ENCODE results near the gene HOXD13. TPM values are rescaled to one million over a fixed set of nuclear protein-coding genes. Genes with fewer than 3 reads are reported as not detected.

The HOXD13 gene
- total RNA-seq, 1 experiment from 2014 or later = not detected

DNA sequence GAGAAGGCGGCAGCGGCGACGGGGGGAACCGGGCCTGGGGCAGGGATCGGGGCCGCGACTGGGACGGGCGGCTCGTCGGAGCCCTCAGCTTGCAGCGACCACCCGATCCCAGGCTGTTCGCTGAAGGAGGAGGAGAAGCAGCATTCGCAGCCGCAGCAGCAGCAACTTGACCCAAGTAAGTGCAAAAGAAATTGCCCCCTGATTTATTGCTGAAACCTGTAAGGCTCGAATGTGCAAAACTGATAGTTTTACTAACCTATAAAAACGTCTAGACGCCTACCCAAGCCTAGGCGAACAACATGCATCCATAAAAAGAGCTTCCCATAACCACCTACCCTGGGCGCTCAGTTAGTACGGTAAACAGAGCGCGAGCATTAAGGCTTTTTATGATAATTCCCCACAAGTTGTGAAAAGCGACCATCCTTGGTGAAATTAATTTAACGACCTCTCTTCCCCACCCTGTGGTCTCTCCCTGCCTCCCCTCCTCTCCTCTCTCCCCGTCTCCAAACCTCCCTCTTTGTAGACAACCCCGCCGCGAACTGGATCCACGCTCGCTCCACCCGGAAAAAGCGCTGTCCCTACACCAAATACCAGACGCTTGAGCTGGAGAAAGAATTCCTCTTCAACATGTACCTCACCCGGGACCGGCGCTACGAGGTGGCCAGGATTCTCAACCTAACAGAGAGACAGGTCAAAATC, 31.0 kb downstream of the HOXD13 start:
- BruUV-seq (replicated peaks) = no TSS peak
- Histone ChIP-seq H3K4me1 (replicated peaks; ENCODE audit: insufficient read depth) (no peaks in the 10 kb centered on the region), H3K4me2 (no peak overlapping the region), H3F3A (ENCODE audit: insufficient read depth, low read depth) (no peaks in the 10 kb centered on the region), H3K4me3 (no peak overlapping the region), H3K9me2 (ENCODE audit: insufficient read depth) (no peaks in the 10 kb centered on the region), H3K27ac (no peak overlapping the region), H4K20me1 (ENCODE audit: insufficient read depth) (no peaks in the 10 kb centered on the region), H2AFZ (no peak overlapping the region), H3K79me2 (ENCODE audit: low read depth) (no peaks in the 10 kb centered on the region), H3K36me3 (ENCODE audit: low read depth) (no peaks in the 10 kb centered on the region), H3K27me3 (ENCODE audit: insufficient read depth, low read depth) (peaks cover 57% of the 10 kb centered on the region), H3K9me3 (ENCODE audit: insufficient read depth, low read depth) (no peaks in the 10 kb centered on the region)
- intact Hi-C loops (cut with micrococcal nuclease; ENCODE audit: unreplicated experiment) = no loop called here
- CTCF ChIA-PET = no interaction called here
- TF ChIP-seq EZH2 (IDR thresholded peaks at IDR 0.05; ENCODE audit: low read depth) = no peak
- TF ChIP-seq, protein P1, sequence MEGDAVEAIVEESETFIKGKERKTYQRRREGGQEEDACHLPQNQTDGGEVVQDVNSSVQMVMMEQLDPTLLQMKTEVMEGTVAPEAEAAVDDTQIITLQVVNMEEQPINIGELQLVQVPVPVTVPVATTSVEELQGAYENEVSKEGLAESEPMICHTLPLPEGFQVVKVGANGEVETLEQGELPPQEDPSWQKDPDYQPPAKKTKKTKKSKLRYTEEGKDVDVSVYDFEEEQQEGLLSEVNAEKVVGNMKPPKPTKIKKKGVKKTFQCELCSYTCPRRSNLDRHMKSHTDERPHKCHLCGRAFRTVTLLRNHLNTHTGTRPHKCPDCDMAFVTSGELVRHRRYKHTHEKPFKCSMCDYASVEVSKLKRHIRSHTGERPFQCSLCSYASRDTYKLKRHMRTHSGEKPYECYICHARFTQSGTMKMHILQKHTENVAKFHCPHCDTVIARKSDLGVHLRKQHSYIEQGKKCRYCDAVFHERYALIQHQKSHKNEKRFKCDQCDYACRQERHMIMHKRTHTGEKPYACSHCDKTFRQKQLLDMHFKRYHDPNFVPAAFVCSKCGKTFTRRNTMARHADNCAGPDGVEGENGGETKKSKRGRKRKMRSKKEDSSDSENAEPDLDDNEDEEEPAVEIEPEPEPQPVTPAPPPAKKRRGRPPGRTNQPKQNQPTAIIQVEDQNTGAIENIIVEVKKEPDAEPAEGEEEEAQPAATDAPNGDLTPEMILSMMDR (conservative IDR thresholded peaks at IDR 0.05) = no peak
- DNase-seq = no peak
- POLR2A ChIA-PET (ENCODE audit: unreplicated experiment) = no interaction called here

DNA sequence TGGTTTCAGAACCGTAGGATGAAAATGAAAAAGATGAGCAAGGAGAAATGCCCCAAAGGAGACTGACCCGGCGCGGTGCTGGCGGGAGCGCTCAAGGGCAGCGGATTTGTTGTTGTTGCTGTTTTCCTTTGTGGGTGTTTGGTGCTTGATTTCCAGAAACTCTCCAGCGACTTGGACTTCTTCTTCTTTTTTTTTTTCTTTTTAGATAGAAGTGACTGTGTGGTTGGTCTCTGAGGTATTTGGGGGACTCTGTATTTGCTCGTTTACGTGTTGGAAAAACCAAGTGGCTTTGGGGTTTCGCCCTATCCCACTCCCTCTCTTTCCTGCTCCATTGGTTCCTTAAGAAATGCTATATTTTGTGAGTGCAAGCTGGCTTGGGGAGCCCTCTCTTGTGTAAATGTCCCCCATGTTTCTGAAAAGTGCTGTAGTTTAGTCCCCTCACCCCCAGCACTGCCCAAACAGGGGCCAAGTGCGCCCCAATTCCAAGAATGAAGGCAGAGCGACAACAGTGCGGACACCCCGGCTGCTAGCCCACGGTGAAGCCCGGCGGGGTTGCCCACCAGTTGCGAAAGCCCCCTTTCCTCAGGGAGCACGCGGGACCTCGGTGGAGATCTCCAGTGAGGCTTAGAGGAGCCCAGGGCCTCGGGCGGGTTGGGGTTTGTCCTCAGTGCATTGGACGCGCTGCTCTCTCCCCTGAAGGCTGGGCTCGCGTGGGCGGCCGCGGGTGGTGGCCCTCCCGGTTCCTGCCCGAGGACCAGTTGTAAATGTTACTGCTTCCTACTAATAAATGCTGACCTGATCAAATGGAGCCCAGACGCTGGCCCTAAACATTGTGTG, 31.8 kb downstream of the HOXD13 start:
- H3K4me1 ChIP-seq (replicated peaks; ENCODE audit: insufficient read depth) = no peaks in the 10 kb centered on the region
- H3F3A ChIP-seq (ENCODE audit: insufficient read depth, low read depth) = no peaks in the 10 kb centered on the region
- POLR2A ChIA-PET (ENCODE audit: unreplicated experiment) = no interaction called here
- no peaks in the 10 kb centered on the region for H3K9me2 ChIP-seq (ENCODE audit: insufficient read depth)
- H3K4me2 ChIP-seq = no peak overlapping the region
- DNase-seq = no peak
- no peak overlapping the region for H3K4me3 ChIP-seq
- TF ChIP-seq, protein P1 (conservative IDR thresholded peaks at IDR 0.05) = no peak
- CTCF ChIA-PET = no interaction called here
- no peaks in the 10 kb centered on the region for H3K79me2 ChIP-seq (ENCODE audit: low read depth)
- H3K27ac ChIP-seq = no peak overlapping the region
- no peak overlapping the region for H2AFZ ChIP-seq
- H3K9me3 ChIP-seq (ENCODE audit: insufficient read depth, low read depth) = no peaks in the 10 kb centered on the region
- intact Hi-C loops (cut with micrococcal nuclease; ENCODE audit: unreplicated experiment) = no loop called here
- BruUV-seq (replicated peaks) = no TSS peak
- H3K27me3 ChIP-seq (ENCODE audit: insufficient read depth, low read depth) = peaks cover 56% of the 10 kb centered on the region
- no peaks in the 10 kb centered on the region for H3K36me3 ChIP-seq (ENCODE audit: low read depth)
- H4K20me1 ChIP-seq (ENCODE audit: insufficient read depth) = no peaks in the 10 kb centered on the region

DNA sequence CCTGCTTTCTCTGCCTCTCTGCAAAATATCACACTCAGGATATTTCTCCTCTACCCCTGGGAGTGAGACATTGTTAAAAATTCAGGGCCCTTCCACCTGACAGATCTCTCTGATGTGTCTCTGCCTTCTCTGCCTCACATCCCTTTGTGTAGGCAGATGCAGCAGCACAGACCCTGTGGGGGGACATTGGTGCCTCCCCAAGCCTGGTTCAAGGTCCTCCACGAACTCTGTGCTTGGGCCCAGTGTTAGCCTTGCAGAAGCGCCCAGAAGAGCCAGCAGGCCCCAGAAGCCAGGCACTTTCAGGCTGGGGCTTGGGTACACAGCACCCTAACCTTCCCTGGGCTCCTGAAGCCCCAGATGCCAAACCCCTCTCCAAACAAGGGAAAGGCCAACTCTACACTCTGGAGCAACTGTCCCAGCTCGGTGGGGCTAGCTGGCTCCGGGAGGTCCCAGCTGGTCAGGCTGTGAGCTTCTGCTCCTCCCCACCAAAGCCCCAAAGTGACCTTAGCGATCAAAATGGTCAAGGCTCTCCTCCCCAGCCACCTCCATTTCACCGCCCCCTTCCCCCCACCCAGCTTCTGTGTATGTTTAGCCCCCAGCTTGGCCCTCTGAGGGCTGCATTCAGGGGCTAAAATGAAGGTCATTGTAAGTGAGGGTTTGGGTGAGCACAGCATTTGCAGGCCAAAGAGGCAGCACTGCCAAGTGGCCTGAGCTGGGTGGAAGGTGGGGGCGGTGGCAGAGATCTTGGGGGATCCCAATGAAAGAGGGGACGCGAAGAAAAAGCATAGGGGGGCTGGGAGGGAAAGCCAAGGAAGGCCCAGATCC, 32.6 kb downstream of the HOXD13 start:
- no TSS peak for BruUV-seq (replicated peaks)
- no peaks in the 10 kb centered on the region for H3K9me3 ChIP-seq (ENCODE audit: insufficient read depth, low read depth)
- H3K9me2 ChIP-seq (ENCODE audit: insufficient read depth) = no peaks in the 10 kb centered on the region
- H3K4me3 ChIP-seq = no peak overlapping the region
- no peak overlapping the region for H3K4me2 ChIP-seq
- no peak overlapping the region for H2AFZ ChIP-seq
- H3K4me1 ChIP-seq (replicated peaks; ENCODE audit: insufficient read depth) = no peaks in the 10 kb centered on the region
- no peaks in the 10 kb centered on the region for H4K20me1 ChIP-seq (ENCODE audit: insufficient read depth)
- no peaks in the 10 kb centered on the region for H3K79me2 ChIP-seq (ENCODE audit: low read depth)
- H3K27me3 ChIP-seq (ENCODE audit: insufficient read depth, low read depth) = peaks cover 52% of the 10 kb centered on the region
- H3F3A ChIP-seq (ENCODE audit: insufficient read depth, low read depth) = no peaks in the 10 kb centered on the region
- ChIA-PET CTCF (interaction anchor here (0.6 kb wide), 1 partner anchor 329 kb away, joined by 5 read pairs; no protein-coding TSS in a partner anchor), POLR2A (ENCODE audit: unreplicated experiment) (no interaction called here)
- intact Hi-C loops (cut with micrococcal nuclease; ENCODE audit: unreplicated experiment) = loop anchor here (5.0 kb wide), 1 partner anchor 1207 kb away; no protein-coding TSS in a partner anchor
- H3K36me3 ChIP-seq (ENCODE audit: low read depth) = no peaks in the 10 kb centered on the region
- no peak for DNase-seq
- TF ChIP-seq, protein P1 (conservative IDR thresholded peaks at IDR 0.05) = no peak
- no peak for TF ChIP-seq EZH2 (IDR thresholded peaks at IDR 0.05; ENCODE audit: low read depth)
- no peak overlapping the region for H3K27ac ChIP-seq

Measured in PC-9 (cell line).